CD14-positive monocyte (primary cell): ENCODE results near the gene RER1. TPM values are rescaled to one million over a fixed set of nuclear protein-coding genes. Genes with fewer than 3 reads are reported as not detected.

Experiments
- DNase-seq, 3 donors: peaks; one replicate each; pipeline ENCODE4 v3.0.0-alpha.2; 2011 to 2022
- H2AFZ ChIP-seq: 2 replicates; pipeline ENCODE4 v1.6.0; 2012; ENCODE audit warnings: mild to moderate bottlenecking, low read depth, low read length, inconsistent platforms; ENCODE audit not compliant: insufficient read depth, poor library complexity, severe bottlenecking
- H3K27ac ChIP-seq, 2 donors: 1 replicate in 1 of 2; 2 replicates in 1 of 2; pipeline ENCODE4 v1.5.1; 2012 to 2013; ENCODE audit warnings: low read length in 2 of 2, control low read depth in 1 of 2, inconsistent platforms in 1 of 2, low read depth in 1 of 2, mild to moderate bottlenecking in 1 of 2
- H3K27me3 ChIP-seq, 2 donors: one replicate each; pipeline versions ENCODE4 v1.6.0 to v1.6.1; 2011 to 2013; ENCODE audit warnings: low read length in 2 of 2; ENCODE audit not compliant: control insufficient read depth in 2 of 2, insufficient read depth in 2 of 2
- H3K36me3 ChIP-seq, 2 donors: replicated peaks in 1 of 2; 1 replicate in 1 of 2; 2 replicates in 1 of 2; pipeline versions ENCODE4 v1.5.1 to v1.6.1; 2012 to 2013; ENCODE audit warnings: low read length in 2 of 2, control low read depth in 1 of 2, inconsistent platforms in 1 of 2, mild to moderate bottlenecking in 1 of 2; ENCODE audit not compliant: insufficient read depth in 2 of 2, control insufficient read depth in 1 of 2
- H3K4me1 ChIP-seq, 2 donors: 1 replicate in 1 of 2; 2 replicates in 1 of 2; pipeline versions ENCODE4 v1.5.1 to v1.6.1; 2012 to 2013; ENCODE audit warnings: low read length in 2 of 2, control low read depth in 1 of 2, inconsistent platforms in 1 of 2, mild to moderate bottlenecking in 1 of 2, moderate library complexity in 1 of 2; ENCODE audit not compliant: insufficient read depth in 2 of 2, control insufficient read depth in 1 of 2
- H3K4me2 ChIP-seq: replicated peaks from 2 replicates; pipeline ENCODE3; 2012; ENCODE audit warnings: low read length, moderate library complexity, mild to moderate bottlenecking; ENCODE audit not compliant: poor library complexity, severe bottlenecking; ENCODE audit errors: extremely low read depth
- H3K4me3 ChIP-seq, 3 experiments: fragments of 200-600 bp in 1 of 3; sonication (generic) in 1 of 3; replicated peaks in 1 of 3; 1 replicate in 2 of 3; 2 replicates in 1 of 3; pipeline ENCODE4 v1.5.1; 2011 to 2013; ENCODE audit warnings: low read length in 3 of 3, mild to moderate bottlenecking in 3 of 3, control low read depth in 2 of 3, low read depth in 2 of 3, inconsistent platforms in 1 of 3, moderate library complexity in 1 of 3
- H3K79me2 ChIP-seq: 2 replicates; pipeline ENCODE4 v1.6.0; 2012; ENCODE audit warnings: mild to moderate bottlenecking, control low read depth, inconsistent platforms, low read length, moderate library complexity; ENCODE audit not compliant: insufficient read depth
- H3K9ac ChIP-seq: 2 replicates; pipeline ENCODE4 v1.6.0; 2017; ENCODE audit warnings: low read length, mild to moderate bottlenecking; ENCODE audit not compliant: insufficient read depth, poor library complexity, severe bottlenecking
- H3K9me3 ChIP-seq, 2 donors: replicated peaks in 1 of 2; 1 replicate in 1 of 2; 2 replicates in 1 of 2; pipeline versions ENCODE4 v1.5.1 to v1.6.1; 2012 to 2013; ENCODE audit warnings: low read length in 2 of 2, control low read depth in 1 of 2; ENCODE audit not compliant: control insufficient read depth in 1 of 2, insufficient read depth in 1 of 2
- H4K20me1 ChIP-seq: 2 replicates; pipeline ENCODE4 v1.6.0; 2012; ENCODE audit warnings: mild to moderate bottlenecking, low read length, control low read depth, moderate library complexity; ENCODE audit not compliant: insufficient read depth
- H3K27ac Mint-ChIP-seq, 7 donors: one replicate each; pipeline ENCODE4 v1.8.0; 2020; ENCODE audit warnings: mild to moderate bottlenecking in 7 of 7, mixed read lengths in 7 of 7, moderate library complexity in 6 of 7, inconsistent platforms in 2 of 7
- H3K27me3 Mint-ChIP-seq, 3 donors: one replicate each; pipeline ENCODE4 v1.8.0; 2021 to 2022; ENCODE audit warnings: low read depth in 3 of 3, mild to moderate bottlenecking in 3 of 3, mixed read lengths in 3 of 3, moderate library complexity in 3 of 3, inconsistent platforms in 1 of 3
- H3K36me3 Mint-ChIP-seq, 2 donors: one replicate each; pipeline ENCODE4 v1.8.0; 2020; ENCODE audit warnings: mixed read lengths in 2 of 2, inconsistent platforms in 1 of 2, mild to moderate bottlenecking in 1 of 2
- H3K4me1 Mint-ChIP-seq: one replicate; pipeline ENCODE4 v1.8.0; 2020; ENCODE audit warnings: mild to moderate bottlenecking, mixed read lengths
- H3K4me3 Mint-ChIP-seq, 2 donors: one replicate each; pipeline ENCODE4 v1.8.0; 2020; ENCODE audit warnings: mild to moderate bottlenecking in 2 of 2, mixed read lengths in 2 of 2, moderate library complexity in 1 of 2
- H3K9me3 Mint-ChIP-seq, 7 donors: one replicate each; pipeline ENCODE4 v1.8.0; 2020 to 2022; ENCODE audit warnings: mixed read lengths in 7 of 7, mild to moderate bottlenecking in 6 of 7, moderate library complexity in 6 of 7, inconsistent platforms in 2 of 7
- CTCF ChIP-seq: fragments of 200-600 bp; IDR thresholded peaks from one replicate; pipeline ENCODE4 v1.8.0; 2022; ENCODE audit warnings: antibody characterized with exemption, mild to moderate bottlenecking
- WGBS: methylation state at CpG from one replicate; pipeline ENCODE4 v1.1.5; 2013; ENCODE audit warnings: missing lambda C conversion rate; ENCODE audit not compliant: insufficient coverage; 5-methylcytosine and 5-hydroxymethylcytosine counted together
- intact Hi-C, 2 donors: fragments of 100-400 bp; cut with micrococcal nuclease; formaldehyde crosslinking; loops; one replicate each; pipeline versions ENCODE4 v1.15.0 to v1.15.1; 2023
- polyA plus RNA-seq, 3 donors: library from polyadenylated mRNA; depleted of rRNA in 1 of 3; unstranded in 2 of 3; stranded (reverse) in 1 of 3; fragments of 300-500 nt in 2 of 3; fragments of >200 nt in 1 of 3; fragmentation: Illumina TruSeq in 2 of 3; gene quantifications; 1 replicate in 2 of 3; 2 replicates in 1 of 3; pipeline ENCODE4 v1.2.3, GENCODE V29; 2012 to 2021

RER1 gene
- polyA plus RNA-seq, 3 donors = 98.3 to 235 (median 193) TPM

- WGBS = 2% methylated on average over 107 of the region's 107 CpGs
- Histone ChIP-seq H3K4me3 (no peak overlapping the region), H3K4me2 (no peak overlapping the region), H3K27ac (no peak overlapping the region), H3K36me3 (no peaks in the 10 kb centered on the region), H2AFZ (no peak overlapping the region), H3K79me2 (no peaks in the 10 kb centered on the region), H3K9me3 (no peaks in the 10 kb centered on the region), H3K27me3 (peaks cover 0 to 24% of the 10 kb centered on the region in 2 donors), H3K4me1 (no peaks in the 10 kb centered on the region), H4K20me1 (no peaks in the 10 kb centered on the region), H3K9ac (no peak overlapping the region)
- Mint-ChIP-seq H3K9me3 (peaks cover 0 to 3% (median 0%) of the 10 kb centered on the region in 7 donors), H3K27ac (no peak overlapping the region), H3K36me3 (no peaks in the 10 kb centered on the region), H3K4me3 (peak overlapping the region in 1 of 2 donors; percentile 68), H3K27me3 (peaks cover 19 to 43% (median 38%) of the 10 kb centered on the region in 3 donors), H3K4me1 (no peaks in the 10 kb centered on the region)
- intact Hi-C loops = no loop called here
- no peak for TF ChIP-seq CTCF
- no peak for DNase-seq
These were observed 51.9 kb downstream of the RER1 start for GRCh38 chr1:2443277-2444137.

GRCh38 chr1:2444138-2444591 lies 52.5 kb downstream of the RER1 start:
- Histone ChIP-seq H3K27ac (no peak overlapping the region), H3K36me3 (no peaks in the 10 kb centered on the region), H3K4me1 (no peaks in the 10 kb centered on the region), H3K27me3 (peaks cover 0 to 24% of the 10 kb centered on the region in 2 donors), H3K9me3 (no peaks in the 10 kb centered on the region), H3K79me2 (no peaks in the 10 kb centered on the region), H3K4me2 (no peak overlapping the region), H3K9ac (no peak overlapping the region), H2AFZ (no peak overlapping the region), H3K4me3 (no peak overlapping the region), H4K20me1 (no peaks in the 10 kb centered on the region)
- Mint-ChIP-seq H3K9me3 (peaks cover 0 to 3% (median 0%) of the 10 kb centered on the region in 7 donors), H3K4me1 (no peaks in the 10 kb centered on the region), H3K36me3 (no peaks in the 10 kb centered on the region), H3K27me3 (peaks cover 19 to 45% (median 38%) of the 10 kb centered on the region in 3 donors), H3K27ac (no peak overlapping the region), H3K4me3 (peak overlapping the region in 1 of 2 donors; percentile 68)
- intact Hi-C loops = no loop called here
- WGBS = 34% methylated on average over 24 of the region's 27 CpGs
- TF ChIP-seq CTCF = no peak
- no peak for DNase-seq
